ENCODE measurements around the gene PLCB1. TPM values are rescaled to one million over a fixed set of nuclear protein-coding genes. Genes with fewer than 3 reads are reported as not detected.

PLCB1 gene
- total and polyA plus RNA-seq, 7 donors, result 1.5 to 10.7 (median 4.2) TPM

DNA sequence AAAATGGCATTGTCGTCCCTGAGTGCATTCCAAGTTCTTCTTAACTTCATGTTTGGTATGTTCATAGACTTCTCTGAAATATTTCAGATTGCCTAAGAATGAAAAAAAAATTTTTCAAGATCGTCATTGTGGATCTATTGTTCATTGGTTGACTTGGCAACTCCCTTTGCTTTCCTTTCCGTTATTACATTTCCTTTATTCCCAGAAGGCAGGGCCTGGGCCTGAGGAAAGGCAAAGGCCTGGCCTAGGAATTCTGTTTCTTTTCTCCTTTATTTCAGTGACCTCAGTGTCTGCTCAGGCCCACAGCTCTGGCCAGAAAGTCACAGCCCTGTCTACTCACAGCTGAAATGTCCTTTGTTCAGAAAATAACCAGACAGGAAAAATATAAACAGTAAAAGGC, 535.2 kb downstream of the PLCB1 start:
- ATAC-seq (peak in 1 of 4 donors; percentile 46), DNase-seq (peak; percentile 19 to 62)
- H3K27ac ChIP-seq, result no peak overlapping the region
- no peaks in the 10 kb centered on the region for H3K9me3 ChIP-seq
- no peaks in the 10 kb centered on the region for H3K36me3 ChIP-seq (ENCODE audit: insufficient read depth in 1 of 2, low read depth in 1 of 2)
- TF ChIP-seq CTCF (IDR thresholded peaks at IDR 0.05), result no peak
- H3K4me3 ChIP-seq, result no peak overlapping the region
- WGBS, 3 donors, result 69 to 79% (median 73%) methylated on average over 3 of the region's 3 CpGs
- intact Hi-C loops (cut with DNase I), result loop anchor here in 1 of 2 donors (10.0 kb wide), 1 partner anchor 543 kb away; no protein-coding TSS in a partner anchor
- peaks cover 19% of the 10 kb centered on the region for H3K4me1 ChIP-seq
- H3K27me3 ChIP-seq (ENCODE audit: insufficient read depth in 3 of 3, low read length in 2 of 3), result no peaks in the 10 kb centered on the region

GRCh38 chr20:8670207-8670892, 538.3 kb downstream of the PLCB1 start:
- Histone ChIP-seq H3K9me3 (no peaks in the 10 kb centered on the region), H3K27ac (no peak overlapping the region), H3K36me3 (ENCODE audit: insufficient read depth in 1 of 2, low read depth in 1 of 2) (no peaks in the 10 kb centered on the region), H3K27me3 (ENCODE audit: insufficient read depth in 3 of 3, low read length in 2 of 3) (no peaks in the 10 kb centered on the region), H3K4me1 (peaks cover 7% of the 10 kb centered on the region), H3K4me3 (no peak overlapping the region)
- TF ChIP-seq CTCF (IDR thresholded peaks at IDR 0.05), result no peak
- intact Hi-C loops (cut with DNase I), result no loop called here
- WGBS, 3 donors, result 48 to 63% (median 50%) methylated on average over 4 of the region's 4 CpGs
- DNase-seq (no peak), ATAC-seq (no peak)

GRCh38 chr20:8670893-8671215, 538.8 kb downstream of the PLCB1 start:
- ATAC-seq (peak; percentile 87 to 96 (median 90)), DNase-seq (no peak)
- Histone ChIP-seq H3K27me3 (ENCODE audit: insufficient read depth in 3 of 3, low read length in 2 of 3) (no peaks in the 10 kb centered on the region), H3K4me1 (peaks cover 7% of the 10 kb centered on the region), H3K27ac (no peak overlapping the region), H3K9me3 (no peaks in the 10 kb centered on the region), H3K36me3 (ENCODE audit: insufficient read depth in 1 of 2, low read depth in 1 of 2) (no peaks in the 10 kb centered on the region), H3K4me3 (no peak overlapping the region)
- WGBS, 3 donors, result 22 to 36% (median 24%) methylated on average over 3 of the region's 3 CpGs
- intact Hi-C loops (cut with DNase I), result no loop called here
- TF ChIP-seq CTCF (IDR thresholded peaks at IDR 0.05), result no peak

GRCh38 chr20:8671370-8671961, 539.4 kb downstream of the PLCB1 start:
- TF ChIP-seq CTCF (IDR thresholded peaks at IDR 0.05), result no peak
- intact Hi-C loops (cut with DNase I), result no loop called here
- Histone ChIP-seq H3K4me1 (peaks cover 7% of the 10 kb centered on the region), H3K27ac (no peak overlapping the region), H3K36me3 (ENCODE audit: insufficient read depth in 1 of 2, low read depth in 1 of 2) (no peaks in the 10 kb centered on the region), H3K4me3 (no peak overlapping the region), H3K27me3 (ENCODE audit: insufficient read depth in 3 of 3, low read length in 2 of 3) (no peaks in the 10 kb centered on the region), H3K9me3 (no peaks in the 10 kb centered on the region)
- WGBS, 3 donors, result 29 to 51% (median 37%) methylated on average over 7 of the region's 7 CpGs
- DNase-seq (no peak), ATAC-seq (peak in 2 of 4 donors; percentile 13 to 18)
